GM10266 (cell line): ENCODE data around the gene ATCAY.
"Not testable (repeated sequence)": the region's sequence is repeated elsewhere in the genome, so short reads cannot be mapped to it uniquely, and the experiment has no call there.

Experiments
- DNase-seq: peaks from one replicate; pipeline ENCODE4 v3.0.0; 2012; ENCODE audit errors: extremely low spot score
- TF ChIP-seq, protein P1 (sequence below): IDR thresholded peaks from 2 replicates; pipeline ENCODE4 v1.5.1; 2012; ENCODE audit warnings: mild to moderate bottlenecking, low read depth; ENCODE audit not compliant: control insufficient read depth, insufficient read depth; ENCODE audit errors: missing control alignments

The ATCAY gene

DNA sequence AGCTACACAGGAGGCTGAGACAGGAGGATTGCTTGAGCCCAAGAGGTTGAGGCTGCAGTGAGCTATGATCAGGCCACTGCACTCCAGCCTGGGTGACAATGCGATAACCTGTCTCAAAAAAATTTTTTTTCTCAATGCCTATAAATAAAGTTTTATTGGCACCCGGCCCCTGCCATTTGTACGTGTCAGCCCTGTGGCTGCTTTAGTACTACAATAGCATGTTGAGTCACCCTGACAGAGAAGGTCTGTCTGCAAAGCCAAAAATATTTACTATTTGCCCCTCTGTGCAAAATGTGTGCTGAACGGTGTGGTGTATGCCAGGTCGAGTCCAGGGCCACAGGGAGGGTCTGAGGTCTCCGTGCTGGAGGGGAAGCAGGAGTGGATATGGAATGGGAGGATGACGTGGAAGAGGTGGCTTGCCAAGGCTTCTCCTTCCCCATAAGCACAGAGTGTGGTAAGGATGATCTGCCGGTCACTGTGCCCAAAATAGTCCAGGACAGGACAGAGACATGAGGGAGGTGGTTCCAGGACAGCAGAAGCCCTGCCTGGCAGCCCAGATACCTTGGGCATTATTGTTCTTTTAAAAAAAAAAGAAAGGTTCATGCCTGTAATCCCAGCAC lies 62.4 kb downstream of the ATCAY start:
- TF ChIP-seq, protein P1, sequence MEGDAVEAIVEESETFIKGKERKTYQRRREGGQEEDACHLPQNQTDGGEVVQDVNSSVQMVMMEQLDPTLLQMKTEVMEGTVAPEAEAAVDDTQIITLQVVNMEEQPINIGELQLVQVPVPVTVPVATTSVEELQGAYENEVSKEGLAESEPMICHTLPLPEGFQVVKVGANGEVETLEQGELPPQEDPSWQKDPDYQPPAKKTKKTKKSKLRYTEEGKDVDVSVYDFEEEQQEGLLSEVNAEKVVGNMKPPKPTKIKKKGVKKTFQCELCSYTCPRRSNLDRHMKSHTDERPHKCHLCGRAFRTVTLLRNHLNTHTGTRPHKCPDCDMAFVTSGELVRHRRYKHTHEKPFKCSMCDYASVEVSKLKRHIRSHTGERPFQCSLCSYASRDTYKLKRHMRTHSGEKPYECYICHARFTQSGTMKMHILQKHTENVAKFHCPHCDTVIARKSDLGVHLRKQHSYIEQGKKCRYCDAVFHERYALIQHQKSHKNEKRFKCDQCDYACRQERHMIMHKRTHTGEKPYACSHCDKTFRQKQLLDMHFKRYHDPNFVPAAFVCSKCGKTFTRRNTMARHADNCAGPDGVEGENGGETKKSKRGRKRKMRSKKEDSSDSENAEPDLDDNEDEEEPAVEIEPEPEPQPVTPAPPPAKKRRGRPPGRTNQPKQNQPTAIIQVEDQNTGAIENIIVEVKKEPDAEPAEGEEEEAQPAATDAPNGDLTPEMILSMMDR = no peak
- no peak for DNase-seq

DNA sequence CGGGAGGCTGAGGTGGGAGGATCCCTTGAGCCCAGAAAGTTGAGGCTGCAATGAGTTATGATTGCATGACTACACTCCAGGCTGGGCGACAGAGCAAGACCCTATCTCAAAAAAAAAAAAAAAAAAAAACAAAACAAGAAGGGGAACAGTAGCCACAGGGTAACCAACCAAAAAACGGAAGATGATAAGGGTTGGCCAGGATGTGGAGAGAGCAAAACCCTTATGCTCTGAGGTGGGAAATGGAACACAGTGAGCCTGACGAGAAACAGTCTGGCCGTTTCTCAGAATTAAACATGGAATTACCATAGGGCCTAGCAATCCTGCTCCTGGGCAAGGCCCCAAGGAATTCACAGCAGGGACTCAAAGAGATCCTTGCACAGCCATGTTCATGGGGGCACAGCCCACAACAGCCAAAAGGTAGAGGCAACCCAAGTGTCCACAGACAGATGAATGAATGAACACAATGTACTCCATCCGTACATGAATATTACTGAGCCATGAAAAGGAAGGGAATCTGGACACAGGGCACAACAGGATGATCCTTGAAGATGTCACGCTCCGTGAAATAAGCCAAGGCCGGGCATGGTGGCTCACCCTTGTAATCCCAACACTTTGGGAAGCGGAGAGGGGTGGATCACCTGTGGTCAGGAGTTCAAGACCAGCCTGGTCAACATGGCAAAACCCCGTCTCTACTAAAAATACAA lies 63.7 kb downstream of the ATCAY start:
- no peak for DNase-seq

DNA sequence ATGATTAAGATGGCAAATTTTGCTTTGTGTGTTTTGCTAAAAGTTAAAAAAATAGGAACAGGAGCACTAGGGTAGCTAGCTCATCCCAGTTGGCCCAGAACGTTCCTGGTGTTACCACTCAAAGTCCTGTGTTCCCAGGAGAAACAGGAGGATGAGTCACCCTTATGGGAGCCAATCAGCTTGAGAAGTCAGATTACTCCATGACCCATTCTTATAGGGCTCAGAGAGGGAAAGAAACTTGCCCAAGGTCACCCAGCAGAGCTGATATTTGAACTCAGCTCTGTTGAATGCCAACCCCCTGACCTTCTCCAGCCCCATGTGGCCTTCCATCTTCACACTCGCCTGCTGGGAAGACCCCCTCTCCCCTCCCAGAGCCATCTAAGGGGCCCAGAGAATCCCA lies 65.4 kb downstream of the ATCAY start:
- TF ChIP-seq, protein P1 = no peak
- no peak for DNase-seq

More for the DNA sequence above, 63.7 kb downstream of the ATCAY start:
- TF ChIP-seq, protein P1 = no peak

DNA sequence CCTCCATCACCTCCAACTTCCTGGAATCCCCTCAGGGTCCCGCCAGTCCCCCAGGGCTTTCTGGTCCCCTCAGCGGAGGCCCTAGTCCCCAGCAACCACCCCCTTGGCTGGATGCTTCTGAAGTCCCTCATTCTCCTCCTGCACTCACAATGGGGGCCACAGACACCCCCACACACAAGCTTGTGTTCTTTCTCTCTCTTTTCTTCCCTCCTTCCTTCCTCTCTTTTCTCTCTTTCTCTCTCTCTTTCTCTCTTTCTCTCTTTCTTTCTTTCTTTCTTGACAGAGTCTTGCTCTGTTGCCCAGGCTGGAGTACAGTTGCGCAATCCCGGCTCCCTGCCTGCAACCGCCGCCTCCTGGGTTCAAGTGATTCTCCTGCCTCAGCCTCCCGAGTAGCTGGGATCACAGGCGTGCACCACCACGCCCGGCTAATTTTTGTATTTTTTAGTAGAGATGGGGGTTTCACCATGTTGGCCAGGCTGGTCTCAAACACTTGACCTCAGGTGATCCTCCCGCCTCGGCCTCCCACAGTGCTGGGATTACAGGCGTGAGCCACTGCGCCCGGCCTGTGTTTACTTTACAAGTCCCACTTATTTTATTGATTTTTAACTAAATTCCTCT lies 66.9 kb downstream of the ATCAY start:
- DNase-seq = not testable (repeated sequence)

DNA sequence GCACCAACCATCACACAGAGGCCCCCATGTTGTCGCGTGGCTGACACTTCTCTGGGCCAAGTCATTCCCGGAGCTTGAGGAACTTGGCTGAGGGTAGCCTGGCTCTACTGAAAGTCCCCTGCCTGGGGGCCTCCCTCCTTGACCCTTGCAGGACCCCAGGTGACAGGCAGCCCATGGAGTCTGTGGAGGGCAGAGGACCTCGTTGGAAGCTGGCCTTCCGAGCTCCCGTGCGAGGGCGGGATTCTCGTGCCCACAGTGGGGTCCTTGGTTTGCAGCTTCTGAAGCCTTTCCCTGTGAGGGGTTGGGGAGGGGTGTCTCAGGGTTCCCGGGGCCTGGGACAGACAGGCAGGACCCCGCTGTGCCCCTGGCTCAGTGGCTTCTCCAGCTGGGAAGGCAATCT lies 68.8 kb downstream of the ATCAY start:
- TF ChIP-seq, protein P1 = no peak
- no peak for DNase-seq

DNA sequence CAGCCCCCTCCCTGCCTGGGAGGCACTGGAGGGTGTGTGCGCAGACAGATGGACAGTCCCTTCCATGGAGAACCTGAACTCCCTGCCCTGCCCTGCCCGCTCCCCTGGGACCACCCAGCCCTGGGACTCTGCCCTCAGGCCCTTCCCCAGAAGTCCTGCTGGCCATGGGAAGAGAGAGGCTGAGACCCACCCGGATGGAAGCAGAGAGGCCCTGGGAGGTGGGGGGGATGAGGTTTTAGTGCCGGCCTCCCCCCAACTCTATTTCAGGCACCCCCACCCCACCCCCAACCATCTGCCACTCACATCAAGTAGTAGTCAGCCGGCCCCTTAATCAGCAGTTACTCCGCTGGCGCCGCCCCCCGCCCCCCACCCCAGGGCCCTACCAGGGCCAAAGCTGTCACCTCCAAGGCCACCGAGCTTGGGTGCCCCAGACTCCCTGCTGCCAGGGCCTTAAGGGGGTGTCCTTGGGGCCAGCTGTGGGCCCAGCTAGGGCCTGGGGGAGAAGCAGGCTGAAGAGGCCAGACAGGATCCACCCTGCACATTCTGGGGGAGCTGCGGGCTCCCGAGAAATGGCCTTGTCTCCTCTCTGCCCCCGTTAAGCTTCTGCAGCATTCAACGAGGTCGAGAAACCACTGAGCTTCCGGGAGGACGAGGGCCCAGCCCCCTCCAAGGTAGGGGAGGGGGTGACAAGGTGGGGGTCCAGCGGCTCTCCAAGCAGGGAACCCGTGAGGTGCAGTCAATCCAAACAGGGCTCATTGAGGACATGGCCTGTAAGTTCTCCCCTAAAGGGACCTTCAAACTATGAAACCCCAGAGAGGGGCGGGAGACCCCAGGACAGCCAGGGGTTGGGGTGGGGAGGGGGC lies 69.7 kb downstream of the ATCAY start:
- TF ChIP-seq, protein P1 = no peak
- DNase-seq = no peak
